NCI-H2196 (cell line): ENCODE results near the gene ZSCAN12.

Experiments
- DNase-seq: peaks from one replicate; lab custom pipeline; 2025; ENCODE audit not compliant: unreplicated experiment; lab: John Stamatoyannopoulos, UW

The ZSCAN12 gene

GRCh38 chr6:28354688-28355554, 44.6 kb downstream of the ZSCAN12 start:
- DNase-seq: no peak

GRCh38 chr6:28353981-28354676, 45.4 kb downstream of the ZSCAN12 start:
- DNase-seq: peak; percentile 67

- no peak for DNase-seq
Measured at GRCh38 chr6:28353356-28353755, 46.2 kb downstream of the ZSCAN12 start.

DNA sequence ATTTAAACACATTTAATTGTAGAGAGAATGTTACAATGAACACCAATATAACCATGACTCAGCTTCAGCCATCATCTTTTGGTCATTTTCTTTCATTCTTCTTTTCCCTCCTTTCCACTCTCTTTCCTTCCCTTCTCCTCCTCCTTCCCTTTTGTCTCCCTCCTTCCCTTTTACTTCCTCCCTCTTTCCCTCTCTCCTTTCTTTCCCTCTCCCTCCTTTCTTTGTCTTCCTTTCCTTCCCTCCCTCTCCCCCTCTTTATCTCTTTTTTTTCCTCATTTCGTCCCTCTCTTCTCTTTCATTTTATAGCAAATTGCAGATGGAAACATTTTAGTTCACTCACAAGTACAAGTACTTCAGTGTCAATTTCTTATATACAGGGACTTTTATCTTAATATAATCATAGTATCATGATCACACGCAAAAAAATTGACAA, 48.0 kb downstream of the ZSCAN12 start:
- DNase-seq: no peak

- no peak for DNase-seq
Measured at GRCh38 chr6:28351087-28351486, 48.5 kb downstream of the ZSCAN12 start.

- DNase-seq: peak; percentile 86
Measured at GRCh38 chr6:28349892-28350737, 49.4 kb downstream of the ZSCAN12 start, which contains the start of gene ZKSCAN3. Gene ZKSCAN3 (plus strand): TSS chr6:28349947. CDS start chr6:28359587, 9,640 bp downstream.

DNA sequence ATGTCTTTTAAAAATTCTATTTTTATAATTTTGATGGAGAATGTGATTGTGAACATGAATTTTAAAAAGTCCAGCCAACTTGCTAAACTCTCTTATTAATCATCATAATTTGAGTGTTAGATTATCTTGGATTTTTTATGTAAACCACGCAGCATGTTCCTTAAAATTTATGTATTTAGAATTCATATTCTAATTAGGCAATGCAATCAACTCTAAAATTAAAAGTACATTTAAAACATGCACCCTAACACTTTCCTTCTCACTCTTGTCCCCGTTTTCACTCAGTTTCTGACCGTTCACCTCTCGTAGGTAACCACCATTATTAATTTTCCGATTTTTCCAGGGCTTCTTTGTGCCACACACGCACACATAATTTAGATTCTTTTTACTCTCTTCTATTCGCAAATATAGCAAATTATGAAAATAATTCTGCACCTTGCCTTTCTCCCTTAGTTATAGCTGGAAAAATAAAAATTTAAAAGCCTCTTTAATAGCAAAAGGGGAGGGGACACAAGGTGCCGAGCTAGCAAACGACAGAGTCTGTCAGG, 50.1 kb downstream of the ZSCAN12 start:
- DNase-seq: no peak

DNA sequence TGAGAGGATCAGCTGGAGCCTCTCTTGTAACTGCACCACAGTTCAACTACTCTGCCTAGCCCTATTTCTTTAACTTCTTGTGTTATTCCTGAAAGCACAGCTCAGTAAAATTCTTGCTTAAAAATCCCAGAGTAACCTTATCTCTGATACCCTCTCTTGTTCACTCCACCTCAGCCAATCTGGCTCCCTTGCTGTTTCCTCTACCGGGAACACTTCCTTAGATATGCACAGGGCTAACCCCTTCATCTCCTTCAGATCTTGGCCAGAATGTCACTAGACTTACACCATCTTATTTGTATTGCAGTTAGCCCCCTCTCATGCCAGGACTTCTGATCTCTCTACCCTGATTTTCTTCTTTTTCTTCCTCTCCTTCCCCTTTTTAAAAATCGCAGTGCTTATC, 52.4 kb downstream of the ZSCAN12 start:
- DNase-seq: no peak

GRCh38 chr6:28345201-28345600, 54.3 kb downstream of the ZSCAN12 start:
- DNase-seq: no peak

- DNase-seq: no peak
Measured at GRCh38 chr6:28343898-28344677, 55.5 kb downstream of the ZSCAN12 start.

- no peak for DNase-seq
Measured at GRCh38 chr6:28340310-28341095, 59.0 kb downstream of the ZSCAN12 start.

DNA sequence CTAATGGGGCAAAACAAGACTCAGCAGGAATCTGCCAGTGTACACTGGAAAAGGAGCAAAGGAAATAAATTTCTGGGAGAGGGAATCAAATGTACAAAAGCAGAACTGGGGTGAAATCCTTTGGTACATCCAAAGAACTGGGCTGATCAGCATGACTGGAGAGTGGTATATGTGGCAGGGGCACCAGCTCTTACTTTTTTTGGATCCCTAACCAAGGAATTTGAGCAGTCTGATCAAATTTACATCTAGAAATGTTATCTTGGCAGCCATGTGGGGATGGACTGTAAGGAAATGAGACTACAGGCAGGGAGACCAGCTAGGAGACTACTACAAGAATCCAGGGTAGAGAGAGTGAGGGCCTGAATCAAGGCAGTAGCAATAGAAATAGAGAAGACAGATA, 62.4 kb downstream of the ZSCAN12 start:
- DNase-seq: no peak

DNA sequence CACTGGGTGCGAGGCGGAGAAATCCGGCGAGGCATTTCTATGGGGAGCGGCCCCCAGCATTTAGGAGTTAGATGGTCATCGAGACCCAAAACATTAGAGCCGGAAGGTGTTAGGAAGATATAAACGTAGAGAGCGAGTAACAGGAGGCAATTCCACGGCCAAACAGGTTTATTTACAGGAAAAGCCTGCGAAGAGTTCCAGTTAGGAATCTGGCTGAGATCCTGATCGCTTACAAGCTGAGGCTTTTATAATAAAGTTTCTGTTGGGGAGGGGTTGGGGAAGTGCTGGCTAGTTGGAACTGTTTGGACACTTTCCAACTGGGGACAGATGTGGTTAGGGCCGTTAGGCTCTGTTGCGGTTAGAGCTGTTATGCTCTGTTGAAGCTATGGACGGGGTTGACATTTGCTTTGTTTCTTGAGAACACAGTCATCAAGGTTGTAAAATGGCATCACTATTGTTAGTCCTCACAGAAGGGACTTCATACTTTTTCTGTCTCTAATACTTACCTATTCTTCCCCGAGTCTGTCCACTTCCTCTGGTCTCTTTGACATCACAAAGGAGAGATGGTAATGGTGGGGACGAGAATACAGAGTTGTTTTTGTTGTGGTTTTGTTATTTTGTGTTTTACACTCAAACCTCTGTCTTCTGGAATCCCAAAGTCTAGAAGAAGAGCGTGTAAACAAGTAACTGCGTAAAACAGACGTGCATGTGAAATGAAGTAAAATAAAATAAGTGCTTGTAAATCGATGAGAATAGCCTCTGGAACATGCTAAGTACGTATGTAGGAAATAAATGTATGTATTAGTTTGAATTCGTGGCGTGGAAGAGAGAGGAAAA, 63.0 kb downstream of the ZSCAN12 start:
- DNase-seq: peak; percentile 19

- peak; percentile 82 for DNase-seq
Measured at GRCh38 chr6:28335564-28336283, 63.8 kb downstream of the ZSCAN12 start, which contains the start of gene ZSCAN31. Gene ZSCAN31 (minus strand): TSS chr6:28336148. CDS start chr6:28329683, 6,465 bp downstream.

GRCh38 chr6:28335040-28335563, 64.4 kb downstream of the ZSCAN12 start:
- no peak for DNase-seq

DNA sequence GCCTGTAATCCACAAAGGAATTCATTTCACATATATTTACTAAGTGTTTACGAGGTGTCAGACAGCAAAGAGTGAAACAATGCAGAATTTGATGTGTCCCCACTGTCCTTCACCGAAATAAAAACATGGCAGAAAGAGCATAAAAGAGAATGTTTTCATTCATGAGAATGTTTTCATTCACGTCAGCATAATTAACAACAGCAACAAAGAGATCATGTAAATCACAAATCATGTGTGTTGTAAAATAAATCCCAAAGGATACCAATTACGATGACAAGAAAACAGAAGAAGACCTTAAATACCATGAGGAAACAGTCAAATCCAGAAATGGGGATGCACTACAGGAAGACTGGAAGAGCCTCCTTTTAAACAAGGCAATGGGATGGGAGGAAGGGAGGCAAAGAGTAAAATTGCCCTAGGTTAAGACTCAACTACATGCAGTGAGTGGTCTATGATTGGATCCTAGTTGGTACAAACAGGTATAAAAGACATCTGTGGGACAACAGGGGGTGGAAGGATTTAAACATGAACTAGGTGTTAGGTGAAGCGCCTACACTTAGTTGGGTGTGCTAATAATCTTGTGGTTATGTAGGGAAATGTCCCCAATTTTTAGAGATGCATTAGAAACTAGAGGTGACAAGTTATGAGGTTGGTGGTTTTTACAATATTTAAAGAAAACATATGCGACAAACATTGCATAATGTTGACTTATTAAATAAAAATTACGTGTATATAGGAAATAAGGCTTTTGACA, 65.1 kb downstream of the ZSCAN12 start:
- no peak for DNase-seq

DNA sequence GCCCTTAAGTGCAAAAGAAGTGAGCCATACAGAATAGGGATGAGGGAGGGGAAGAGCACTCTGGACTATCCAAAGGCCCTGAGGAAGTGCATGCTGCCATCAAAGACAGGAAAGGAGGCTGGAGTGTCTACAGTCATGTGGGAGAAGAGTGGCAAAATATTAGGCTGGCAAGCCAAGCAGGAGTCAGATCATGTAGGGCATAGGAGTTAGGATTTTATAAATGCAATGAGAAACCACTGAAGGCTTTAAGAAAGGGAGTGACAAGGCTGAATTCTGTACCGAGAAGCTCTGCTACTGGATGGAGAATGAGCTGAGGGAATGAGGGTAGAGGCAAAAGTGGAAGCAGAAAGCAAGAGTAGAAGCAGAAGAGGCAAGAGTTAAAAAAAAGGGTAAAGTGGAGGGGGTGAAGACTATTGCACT, 65.9 kb downstream of the ZSCAN12 start:
- no peak for DNase-seq
